Measurements from ENCODE around the gene TCERG1L.

DNA sequence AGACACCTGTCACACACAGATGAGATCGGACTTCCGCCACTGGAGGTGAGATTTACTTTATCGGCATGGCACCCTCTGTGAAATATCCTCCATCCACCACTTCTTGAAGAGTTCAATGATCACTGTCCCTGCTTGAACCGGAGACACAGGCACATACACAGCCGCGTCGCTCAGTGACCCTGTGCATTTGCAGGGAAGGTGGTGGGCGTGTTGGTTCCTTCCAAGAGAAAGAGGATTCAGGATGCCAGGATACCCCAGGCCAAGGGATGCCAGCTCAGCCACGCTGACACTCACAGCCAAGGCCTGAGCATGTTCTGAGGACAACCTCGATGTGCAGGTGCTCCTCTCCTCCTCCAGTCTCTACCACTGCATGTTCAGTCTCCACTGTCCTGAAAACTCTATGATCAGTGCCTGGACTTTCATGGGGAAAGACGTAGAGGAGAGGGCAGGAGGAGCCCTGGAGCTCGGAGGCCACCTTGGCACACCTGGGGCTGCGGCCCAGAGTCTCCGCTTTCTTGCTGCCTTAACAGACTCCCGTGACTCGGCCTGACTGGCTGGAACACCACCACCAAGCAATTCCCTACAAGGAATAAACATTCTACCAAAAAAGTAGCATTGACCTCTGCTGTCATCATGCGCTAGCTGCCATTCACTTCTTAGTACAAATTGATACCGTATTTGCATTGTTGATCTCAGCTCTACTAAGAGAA, 115.2 kb downstream of the TCERG1L start:
- TF ChIP-seq, protein P1, sequence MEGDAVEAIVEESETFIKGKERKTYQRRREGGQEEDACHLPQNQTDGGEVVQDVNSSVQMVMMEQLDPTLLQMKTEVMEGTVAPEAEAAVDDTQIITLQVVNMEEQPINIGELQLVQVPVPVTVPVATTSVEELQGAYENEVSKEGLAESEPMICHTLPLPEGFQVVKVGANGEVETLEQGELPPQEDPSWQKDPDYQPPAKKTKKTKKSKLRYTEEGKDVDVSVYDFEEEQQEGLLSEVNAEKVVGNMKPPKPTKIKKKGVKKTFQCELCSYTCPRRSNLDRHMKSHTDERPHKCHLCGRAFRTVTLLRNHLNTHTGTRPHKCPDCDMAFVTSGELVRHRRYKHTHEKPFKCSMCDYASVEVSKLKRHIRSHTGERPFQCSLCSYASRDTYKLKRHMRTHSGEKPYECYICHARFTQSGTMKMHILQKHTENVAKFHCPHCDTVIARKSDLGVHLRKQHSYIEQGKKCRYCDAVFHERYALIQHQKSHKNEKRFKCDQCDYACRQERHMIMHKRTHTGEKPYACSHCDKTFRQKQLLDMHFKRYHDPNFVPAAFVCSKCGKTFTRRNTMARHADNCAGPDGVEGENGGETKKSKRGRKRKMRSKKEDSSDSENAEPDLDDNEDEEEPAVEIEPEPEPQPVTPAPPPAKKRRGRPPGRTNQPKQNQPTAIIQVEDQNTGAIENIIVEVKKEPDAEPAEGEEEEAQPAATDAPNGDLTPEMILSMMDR (IDR thresholded peaks at IDR 0.05), result no peak
- TF ChIP-seq POLR2A (IDR thresholded peaks at IDR 0.05), result no peak
